SU-DHL-6 (cell line): ENCODE measurements around the gene TSKU.

Experiments
- H2AFZ ChIP-seq: fragments of 200-600 bp; sonication (generic); 2 replicates; pipeline ENCODE4 v1.6.1; 2014; ENCODE audit warnings: low read depth, mild to moderate bottlenecking, moderate library complexity, mixed read lengths, antibody characterized with exemption, low read length; ENCODE audit not compliant: severe bottlenecking
- H3F3A ChIP-seq: fragments of 200-600 bp; shearing (Covaris generic); 2 replicates; pipeline ENCODE4 v1.6.0; 2016; ENCODE audit warnings: antibody characterized with exemption, mild to moderate bottlenecking; ENCODE audit not compliant: insufficient read depth
- H3K27ac ChIP-seq: fragments of 200-600 bp; sonication (generic); 2 replicates; pipeline ENCODE4 v1.5.1; 2016; ENCODE audit warnings: low read depth, mild to moderate bottlenecking, low read length, moderate library complexity, mixed read lengths
- H3K27me3 ChIP-seq: fragments of 200-600 bp; sonication (generic), shearing (Covaris generic); 2 replicates; pipeline ENCODE4 v1.6.0; 2014; ENCODE audit warnings: mild to moderate bottlenecking, low read length
- H3K36me3 ChIP-seq: fragments of 200-600 bp; sonication (generic); 2 replicates; pipeline ENCODE4 v1.6.1; 2014; ENCODE audit warnings: mild to moderate bottlenecking, low read length, mixed read lengths
- H3K4me2 ChIP-seq: fragments of 300-600, 200-600 bp; shearing (Covaris generic), sonication (generic); 2 replicates; pipeline ENCODE4 v1.6.0; 2014; ENCODE audit warnings: low read length, low read depth, mild to moderate bottlenecking; ENCODE audit not compliant: poor library complexity, severe bottlenecking
- H3K4me3 ChIP-seq: fragments of 200-600 bp; sonication (generic); 2 replicates; pipeline ENCODE4 v1.5.1; 2014; ENCODE audit warnings: antibody characterized with exemption, low read length, mild to moderate bottlenecking, mixed read lengths; ENCODE audit not compliant: insufficient read depth, poor library complexity, severe bottlenecking
- H3K79me2 ChIP-seq: fragments of 200-600 bp; sonication (generic); 2 replicates; pipeline ENCODE4 v1.6.1; 2014; ENCODE audit warnings: mild to moderate bottlenecking, low read length, moderate library complexity; ENCODE audit not compliant: insufficient read depth
- H3K9ac ChIP-seq: fragments of 200-600 bp; sonication (generic); 2 replicates; pipeline ENCODE4 v1.7.0; 2014; ENCODE audit warnings: mild to moderate bottlenecking, low read length
- H3K9me2 ChIP-seq: fragments of 200-600 bp; sonication (generic); replicated peaks from 2 replicates; pipeline ENCODE4 v1.6.1; 2014; ENCODE audit warnings: low read length; ENCODE audit not compliant: insufficient read depth
- H3K9me3 ChIP-seq: fragments of 200-600 bp; sonication (generic); 2 replicates; pipeline ENCODE4 v1.6.1; 2014; ENCODE audit warnings: low read length, mixed read lengths; ENCODE audit not compliant: insufficient read depth
- H4K20me1 ChIP-seq: fragments of 200-600 bp; sonication (generic); 2 replicates; pipeline ENCODE4 v1.6.1; 2014; ENCODE audit warnings: low read depth, mild to moderate bottlenecking, antibody characterized with exemption, low read length, moderate library complexity, mixed read lengths
- CTCF ChIP-seq: fragments of 200-600 bp; sonication (generic); IDR thresholded peaks from one replicate; pipeline ENCODE4 v1.5.1; 2017; ENCODE audit warnings: antibody characterized with exemption, mild to moderate bottlenecking, low read length, moderate library complexity; ENCODE audit not compliant: insufficient read depth, poor library complexity, severe bottlenecking
- EZH2phosphoT487 ChIP-seq: fragments of 200-600 bp; sonication (generic), shearing (Covaris generic); conservative IDR thresholded peaks from 2 replicates; pipeline ENCODE4 v1.6.1; 2018; ENCODE audit warnings: mild to moderate bottlenecking, antibody characterized with exemption, low read length, moderate library complexity, mixed read lengths

Gene TSKU

DNA sequence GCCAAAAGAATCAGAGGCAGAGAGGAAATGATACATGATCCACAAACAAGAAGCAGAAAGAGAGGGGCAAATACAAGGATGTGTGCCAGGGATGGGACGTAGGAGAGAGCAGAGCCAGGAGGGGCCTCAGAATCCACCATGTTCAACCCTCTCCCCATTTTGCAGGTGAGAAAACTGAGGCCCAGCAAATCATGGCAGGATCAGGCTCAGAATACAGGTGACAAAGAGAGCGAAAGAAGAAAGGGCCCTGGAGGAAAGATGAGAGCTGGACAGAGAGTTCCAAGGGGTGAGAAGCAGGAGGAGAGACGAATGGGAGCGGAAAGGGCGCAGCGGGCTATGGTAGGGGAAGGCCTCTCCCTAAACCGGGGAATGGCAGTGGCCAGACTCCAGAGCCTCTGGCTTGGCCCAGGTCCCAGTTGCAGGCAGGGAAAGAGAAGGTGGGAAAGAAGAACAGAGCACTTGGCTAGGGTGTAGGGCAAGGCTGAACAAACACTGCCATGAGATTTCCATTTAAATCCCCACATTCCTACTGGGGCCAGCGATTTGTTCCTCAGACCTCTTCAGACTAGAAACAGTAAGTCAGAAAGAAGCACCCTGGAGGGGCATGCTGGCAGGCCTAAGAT, 44.4 kb upstream of the TSKU start:
- no peak overlapping the region for H3K4me2 ChIP-seq
- no peak overlapping the region for H3K27ac ChIP-seq
- H3K9me2 ChIP-seq: no peaks in the 10 kb centered on the region
- H3K27me3 ChIP-seq: peaks cover 3% of the 10 kb centered on the region; the same call in 1 of the 2 replicates
- H3K9me3 ChIP-seq: no peaks in the 10 kb centered on the region
- H3K36me3 ChIP-seq: no peaks in the 10 kb centered on the region
- no peak overlapping the region for H3K4me3 ChIP-seq
- H3F3A ChIP-seq: no peaks in the 10 kb centered on the region
- no peak overlapping the region for H2AFZ ChIP-seq
- H3K9ac ChIP-seq: no peak overlapping the region
- TF ChIP-seq CTCF (no peak), EZH2phosphoT487 (no peak)
- H3K79me2 ChIP-seq: no peaks in the 10 kb centered on the region
- H4K20me1 ChIP-seq: no peaks in the 10 kb centered on the region

- Histone ChIP-seq H4K20me1 (no peaks in the 10 kb centered on the region), H3K4me3 (no peak overlapping the region), H3F3A (no peaks in the 10 kb centered on the region), H3K36me3 (no peaks in the 10 kb centered on the region), H3K4me2 (no peak overlapping the region), H3K9ac (no peak overlapping the region), H3K9me3 (no peaks in the 10 kb centered on the region), H3K79me2 (no peaks in the 10 kb centered on the region), H3K27me3 (peaks cover 3% of the 10 kb centered on the region; the same call in 1 of the 2 replicates), H3K9me2 (no peaks in the 10 kb centered on the region), H3K27ac (no peak overlapping the region), H2AFZ (no peak overlapping the region)
- TF ChIP-seq EZH2phosphoT487 (no peak), CTCF (no peak)
These were observed 43.4 kb upstream of the TSKU start for GRCh38 chr11:76739798-76740197.

GRCh38 chr11:76740772-76741171, 42.4 kb upstream of the TSKU start:
- Histone ChIP-seq H3K27me3 (peaks cover 3% of the 10 kb centered on the region; the same call in 1 of the 2 replicates), H2AFZ (no peak overlapping the region), H3K4me3 (no peak overlapping the region), H3K9ac (no peak overlapping the region), H3K27ac (no peak overlapping the region), H3F3A (no peaks in the 10 kb centered on the region), H3K79me2 (no peaks in the 10 kb centered on the region), H3K9me2 (no peaks in the 10 kb centered on the region), H3K36me3 (no peaks in the 10 kb centered on the region), H3K4me2 (no peak overlapping the region), H3K9me3 (no peaks in the 10 kb centered on the region), H4K20me1 (no peaks in the 10 kb centered on the region)
- no peak for TF ChIP-seq EZH2phosphoT487
- TF ChIP-seq CTCF: no peak
